ENCODE measurements around the gene MED22.
A peak's percentile ranks its signal among the peaks of the same experiment; 100 is the strongest.
"Not testable (repeated sequence)": the region's sequence is repeated elsewhere in the genome, so short reads cannot be mapped to it uniquely, and the experiment has no call there.

Gene MED22

DNA sequence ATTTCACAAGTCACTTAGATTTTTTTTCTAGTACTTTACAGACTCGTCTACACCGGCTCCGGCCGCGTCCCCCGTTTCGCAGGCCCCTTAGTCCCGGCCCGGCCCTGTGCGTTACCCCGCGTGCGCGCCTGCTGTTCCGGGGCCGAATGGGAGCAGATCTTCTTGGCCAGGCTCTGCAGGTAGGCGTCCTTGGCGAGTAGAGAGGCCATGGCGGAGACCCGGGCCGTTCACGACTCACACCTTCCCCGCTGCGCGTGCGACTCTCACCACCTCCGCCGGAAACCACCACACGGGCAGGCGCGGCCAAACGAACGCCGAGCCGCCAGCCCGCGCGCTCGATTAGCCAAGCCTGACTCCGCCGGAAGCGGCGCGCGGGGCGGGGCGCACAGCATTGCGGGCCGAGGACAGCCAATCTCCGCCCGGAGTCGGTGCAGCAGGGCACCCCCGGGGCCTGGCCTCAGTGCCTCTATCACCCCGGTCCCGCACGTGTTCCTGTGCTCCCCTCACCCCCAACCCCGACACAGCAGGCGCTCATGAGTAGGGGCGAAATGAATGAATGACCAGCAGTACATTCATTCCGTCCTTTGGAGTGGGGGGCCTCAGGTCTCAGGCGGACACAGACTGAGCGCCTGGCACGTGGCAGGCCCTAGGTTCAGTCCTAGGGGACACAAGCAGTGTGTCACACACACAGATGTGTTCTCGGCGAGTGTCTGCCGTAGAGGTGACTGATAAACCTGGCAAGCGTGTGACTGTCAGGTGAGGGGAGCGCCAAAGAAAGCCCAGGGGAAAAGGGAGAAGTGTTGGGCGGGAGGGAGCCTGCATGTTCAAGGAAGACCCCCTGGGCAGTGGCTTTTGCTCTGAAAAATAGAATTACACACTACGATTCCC lies 11.8 kb downstream of the MED22 start, which contains the start of gene SURF6:
TSS of gene SURF6 (minus strand) at position 265 of the 888 bp plus-strand sequence. CDS start at position 209, 56 bp downstream.
- Histone ChIP-seq H2AK5ac (ENCODE audit: low read length, severe bottlenecking) (peak within 1 kb of the TSS; percentile 74), H3K9ac (ENCODE audit: low read length) (peak within 1 kb of the TSS; percentile 93), H2BK12ac (ENCODE audit: low read length in 2 of 2) (peak within 1 kb of the TSS; percentile 15 to 25), H3K23ac (ENCODE audit: low read length in 2 of 2) (peak within 1 kb of the TSS in 1 of 2 experiments; percentile 73), H3K4ac (ENCODE audit: low read depth in 1 of 2, low read length in 2 of 2) (peak within 1 kb of the TSS; percentile 67 to 92), H3K14ac (ENCODE audit: low read length in 2 of 2) (peak within 1 kb of the TSS in 1 of 2 experiments; percentile 89), H2BK15ac (ENCODE audit: low read depth, poor library complexity, severe bottlenecking) (peak within 1 kb of the TSS; percentile 13), H4K8ac (ENCODE audit: low read length) (peak within 1 kb of the TSS; percentile 98), H3K4me1 (ENCODE audit: control insufficient read depth, insufficient read depth, low read depth, low read length) (peaks cover 24% of the 10 kb centered on the region), H3K27ac (ENCODE audit: low read length, poor library complexity, severe bottlenecking) (peak within 1 kb of the TSS; percentile 67), H3K9me3 (ENCODE audit: control insufficient read depth, low read length) (no peaks in the 10 kb centered on the region), H3K4me3 (ENCODE audit: insufficient read depth in 1 of 2, low read depth in 1 of 2, low read length in 2 of 2) (peak within 1 kb of the TSS; percentile 94 to 97), H3K27me3 (ENCODE audit: control insufficient read depth in 1 of 2, insufficient read depth in 1 of 2, low read length in 2 of 2) (no peaks in the 10 kb centered on the region), H2BK120ac (ENCODE audit: low read depth, low read length) (peak within 1 kb of the TSS; percentile 6), H3K4me2 (ENCODE audit: low read length, poor library complexity, severe bottlenecking) (peak within 1 kb of the TSS; percentile 83), H3K79me1 (replicated peaks; ENCODE audit: low read length, poor library complexity, severe bottlenecking) (peaks cover 38% of the 10 kb centered on the region), H3K36me3 (ENCODE audit: control insufficient read depth in 1 of 2, insufficient read depth in 2 of 2, low read depth in 1 of 2, low read length in 2 of 2) (peaks cover 49 to 67% of the 10 kb centered on the region in 2 experiments), H3K18ac (ENCODE audit: low read depth in 1 of 2, low read length in 2 of 2) (peak within 1 kb of the TSS; percentile 88 to 92), H2AFZ (ENCODE audit: low read depth, low read length) (peak within 1 kb of the TSS; percentile 87), H2BK5ac (ENCODE audit: low read depth, low read length, poor library complexity, severe bottlenecking) (peak within 1 kb of the TSS; percentile 2), H4K91ac (ENCODE audit: low read length) (peak within 1 kb of the TSS; percentile 94)
- peak; percentile 90 for DNase-seq
- WGBS: 10% methylated on average over 57 of the region's 70 CpGs

DNA sequence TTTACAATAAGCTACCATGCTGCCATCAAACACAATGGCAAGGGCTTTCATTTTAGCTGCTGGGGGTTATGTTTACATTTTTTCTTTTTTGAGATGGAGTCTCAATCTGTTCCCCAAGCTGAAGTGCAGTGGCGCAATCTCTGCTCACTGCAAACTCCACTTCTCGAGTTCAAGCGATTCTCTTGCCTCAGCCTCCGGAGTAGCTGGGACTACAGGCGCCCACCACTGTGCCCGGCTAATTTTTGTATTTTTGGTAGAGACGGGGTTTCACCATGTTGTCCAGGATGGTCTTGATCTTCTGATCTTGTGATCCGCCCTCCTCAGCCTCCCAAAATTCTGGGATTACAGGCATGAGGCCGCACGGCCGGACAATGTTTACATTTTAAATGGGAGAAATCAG lies 13.0 kb downstream of the MED22 start:
- not testable (repeated sequence) for H2BK120ac ChIP-seq (ENCODE audit: low read depth, low read length); H3K14ac ChIP-seq (ENCODE audit: low read length in 2 of 2); H3K27ac ChIP-seq (ENCODE audit: low read length, poor library complexity, severe bottlenecking); H4K8ac ChIP-seq (ENCODE audit: low read length); DNase-seq; H4K91ac ChIP-seq (ENCODE audit: low read length); H2BK15ac ChIP-seq (ENCODE audit: low read depth, poor library complexity, severe bottlenecking); H3K18ac ChIP-seq (ENCODE audit: low read depth in 1 of 2, low read length in 2 of 2); H3K23ac ChIP-seq (ENCODE audit: low read length in 2 of 2); H2AK5ac ChIP-seq (ENCODE audit: low read length, severe bottlenecking); H2BK5ac ChIP-seq (ENCODE audit: low read depth, low read length, poor library complexity, severe bottlenecking); H2BK12ac ChIP-seq (ENCODE audit: low read length in 2 of 2); H3K9me3 ChIP-seq (ENCODE audit: control insufficient read depth, low read length); H2AFZ ChIP-seq (ENCODE audit: low read depth, low read length); H3K4ac ChIP-seq (ENCODE audit: low read depth in 1 of 2, low read length in 2 of 2); H3K27me3 ChIP-seq (ENCODE audit: control insufficient read depth in 1 of 2, insufficient read depth in 1 of 2, low read length in 2 of 2)
- Histone ChIP-seq H3K4me3 (ENCODE audit: insufficient read depth in 1 of 2, low read depth in 1 of 2, low read length in 2 of 2) (peak overlapping the region in 1 of 2 experiments; percentile 94), H3K36me3 (ENCODE audit: control insufficient read depth in 1 of 2, insufficient read depth in 2 of 2, low read depth in 1 of 2, low read length in 2 of 2) (peaks cover 38 to 66% of the 10 kb centered on the region in 2 experiments), H3K9ac (ENCODE audit: low read length) (peak overlapping the region; percentile 93), H3K79me1 (replicated peaks; ENCODE audit: low read length, poor library complexity, severe bottlenecking) (peaks cover 42% of the 10 kb centered on the region), H3K4me1 (ENCODE audit: control insufficient read depth, insufficient read depth, low read depth, low read length) (peaks cover 24% of the 10 kb centered on the region), H3K4me2 (ENCODE audit: low read length, poor library complexity, severe bottlenecking) (peak overlapping the region; percentile 62)
- WGBS: 85% methylated on average over 11 of the region's 11 CpGs

DNA sequence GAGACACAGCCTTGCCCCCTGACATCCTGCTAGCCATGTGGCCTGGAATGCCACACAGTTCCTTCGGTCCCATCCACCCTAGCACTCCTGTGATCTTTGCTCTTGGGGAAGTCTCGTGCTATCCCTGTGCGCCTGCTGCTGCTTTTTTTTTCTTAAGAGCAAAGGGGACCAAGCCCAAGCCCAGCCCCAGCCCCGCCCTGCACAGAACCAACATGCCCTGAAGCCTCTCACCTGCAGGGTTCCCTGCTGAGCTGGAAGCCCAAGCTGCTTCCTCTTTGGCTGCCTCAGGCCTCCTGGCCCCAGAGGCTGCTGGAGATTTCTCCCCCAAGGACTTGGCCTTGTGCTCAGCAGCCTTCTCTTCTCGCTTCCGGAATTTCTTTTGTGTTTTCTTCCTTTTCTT lies 13.8 kb downstream of the MED22 start:
- Histone ChIP-seq H3K4ac (ENCODE audit: low read depth in 1 of 2, low read length in 2 of 2) (no peak overlapping the region), H2AK5ac (ENCODE audit: low read length, severe bottlenecking) (no peak overlapping the region), H2AFZ (ENCODE audit: low read depth, low read length) (no peak overlapping the region), H3K36me3 (ENCODE audit: control insufficient read depth in 1 of 2, insufficient read depth in 2 of 2, low read depth in 1 of 2, low read length in 2 of 2) (peaks cover 34 to 62% of the 10 kb centered on the region in 2 experiments), H3K23ac (ENCODE audit: low read length in 2 of 2) (no peak overlapping the region), H2BK15ac (ENCODE audit: low read depth, poor library complexity, severe bottlenecking) (no peak overlapping the region), H2BK120ac (ENCODE audit: low read depth, low read length) (no peak overlapping the region), H3K4me1 (ENCODE audit: control insufficient read depth, insufficient read depth, low read depth, low read length) (peaks cover 24% of the 10 kb centered on the region), H4K8ac (ENCODE audit: low read length) (no peak overlapping the region), H3K9ac (ENCODE audit: low read length) (peak overlapping the region; percentile 93), H3K9me3 (ENCODE audit: control insufficient read depth, low read length) (no peaks in the 10 kb centered on the region), H3K4me2 (ENCODE audit: low read length, poor library complexity, severe bottlenecking) (no peak overlapping the region), H2BK5ac (ENCODE audit: low read depth, low read length, poor library complexity, severe bottlenecking) (no peak overlapping the region), H3K79me1 (replicated peaks; ENCODE audit: low read length, poor library complexity, severe bottlenecking) (peaks cover 42% of the 10 kb centered on the region), H3K14ac (ENCODE audit: low read length in 2 of 2) (no peak overlapping the region), H2BK12ac (ENCODE audit: low read length in 2 of 2) (no peak overlapping the region), H3K27me3 (ENCODE audit: control insufficient read depth in 1 of 2, insufficient read depth in 1 of 2, low read length in 2 of 2) (no peaks in the 10 kb centered on the region), H3K4me3 (ENCODE audit: insufficient read depth in 1 of 2, low read depth in 1 of 2, low read length in 2 of 2) (peak overlapping the region in 1 of 2 experiments; percentile 94), H3K27ac (ENCODE audit: low read length, poor library complexity, severe bottlenecking) (no peak overlapping the region), H3K18ac (ENCODE audit: low read depth in 1 of 2, low read length in 2 of 2) (no peak overlapping the region), H4K91ac (ENCODE audit: low read length) (no peak overlapping the region)
- WGBS: 97% methylated on average over 6 of the region's 6 CpGs
- DNase-seq: no peak

- Histone ChIP-seq H3K79me1 (replicated peaks; ENCODE audit: low read length, poor library complexity, severe bottlenecking) (peaks cover 42% of the 10 kb centered on the region), H2BK120ac (ENCODE audit: low read depth, low read length) (no peak overlapping the region), H2BK12ac (ENCODE audit: low read length in 2 of 2) (no peak overlapping the region), H3K14ac (ENCODE audit: low read length in 2 of 2) (no peak overlapping the region), H3K23ac (ENCODE audit: low read length in 2 of 2) (no peak overlapping the region), H3K9me3 (ENCODE audit: control insufficient read depth, low read length) (no peaks in the 10 kb centered on the region), H2AFZ (ENCODE audit: low read depth, low read length) (no peak overlapping the region), H3K36me3 (ENCODE audit: control insufficient read depth in 1 of 2, insufficient read depth in 2 of 2, low read depth in 1 of 2, low read length in 2 of 2) (peaks cover 34 to 57% of the 10 kb centered on the region in 2 experiments), H2BK15ac (ENCODE audit: low read depth, poor library complexity, severe bottlenecking) (no peak overlapping the region), H3K18ac (ENCODE audit: low read depth in 1 of 2, low read length in 2 of 2) (no peak overlapping the region), H3K4ac (ENCODE audit: low read depth in 1 of 2, low read length in 2 of 2) (no peak overlapping the region), H3K4me1 (ENCODE audit: control insufficient read depth, insufficient read depth, low read depth, low read length) (peaks cover 24% of the 10 kb centered on the region), H3K27ac (ENCODE audit: low read length, poor library complexity, severe bottlenecking) (no peak overlapping the region), H4K8ac (ENCODE audit: low read length) (no peak overlapping the region), H2AK5ac (ENCODE audit: low read length, severe bottlenecking) (no peak overlapping the region), H3K4me2 (ENCODE audit: low read length, poor library complexity, severe bottlenecking) (no peak overlapping the region), H3K4me3 (ENCODE audit: insufficient read depth in 1 of 2, low read depth in 1 of 2, low read length in 2 of 2) (no peak overlapping the region), H2BK5ac (ENCODE audit: low read depth, low read length, poor library complexity, severe bottlenecking) (no peak overlapping the region), H3K27me3 (ENCODE audit: control insufficient read depth in 1 of 2, insufficient read depth in 1 of 2, low read length in 2 of 2) (no peaks in the 10 kb centered on the region), H3K9ac (ENCODE audit: low read length) (no peak overlapping the region), H4K91ac (ENCODE audit: low read length) (no peak overlapping the region)
- 94% methylated on average over 10 of the region's 10 CpGs for WGBS
- DNase-seq: no peak
These were observed 14.4 kb downstream of the MED22 start for GRCh38 chr9:133333566-133333965.

Measured in mesenchymal stem cell (in vitro differentiated cells and primary cell).